Loucy (cell line): ENCODE measurements around the gene SLFN11.
"Not testable (repeated sequence)": the region's sequence is repeated elsewhere in the genome, so short reads cannot be mapped to it uniquely, and the experiment has no call there.

Experiments used
- EZH2phosphoT487 ChIP-seq: fragments of 200-600 bp; IDR thresholded peaks from 2 replicates; pipeline ENCODE4 v1.6.1; 2018; ENCODE audit warnings: antibody characterized with exemption, mild to moderate bottlenecking, moderate library complexity, borderline replicate concordance
- TF ChIP-seq, protein P1 (sequence below): fragments of 200-600 bp; sonication (generic); conservative IDR thresholded peaks from 2 replicates; pipeline ENCODE4 v1.5.1; 2014; ENCODE audit warnings: mild to moderate bottlenecking, antibody characterized with exemption, low read length

- TF ChIP-seq, protein P1, sequence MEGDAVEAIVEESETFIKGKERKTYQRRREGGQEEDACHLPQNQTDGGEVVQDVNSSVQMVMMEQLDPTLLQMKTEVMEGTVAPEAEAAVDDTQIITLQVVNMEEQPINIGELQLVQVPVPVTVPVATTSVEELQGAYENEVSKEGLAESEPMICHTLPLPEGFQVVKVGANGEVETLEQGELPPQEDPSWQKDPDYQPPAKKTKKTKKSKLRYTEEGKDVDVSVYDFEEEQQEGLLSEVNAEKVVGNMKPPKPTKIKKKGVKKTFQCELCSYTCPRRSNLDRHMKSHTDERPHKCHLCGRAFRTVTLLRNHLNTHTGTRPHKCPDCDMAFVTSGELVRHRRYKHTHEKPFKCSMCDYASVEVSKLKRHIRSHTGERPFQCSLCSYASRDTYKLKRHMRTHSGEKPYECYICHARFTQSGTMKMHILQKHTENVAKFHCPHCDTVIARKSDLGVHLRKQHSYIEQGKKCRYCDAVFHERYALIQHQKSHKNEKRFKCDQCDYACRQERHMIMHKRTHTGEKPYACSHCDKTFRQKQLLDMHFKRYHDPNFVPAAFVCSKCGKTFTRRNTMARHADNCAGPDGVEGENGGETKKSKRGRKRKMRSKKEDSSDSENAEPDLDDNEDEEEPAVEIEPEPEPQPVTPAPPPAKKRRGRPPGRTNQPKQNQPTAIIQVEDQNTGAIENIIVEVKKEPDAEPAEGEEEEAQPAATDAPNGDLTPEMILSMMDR: not testable (repeated sequence)
- TF ChIP-seq EZH2phosphoT487: not testable (repeated sequence)
Observed at GRCh38 chr17:35421069-35421468, 47.6 kb upstream of the SLFN11 start.
